Measurements from ENCODE around the gene DIS3L2.
"Not testable (repeated sequence)": the region's sequence is repeated elsewhere in the genome, so short reads cannot be mapped to it uniquely, and the experiment has no call there.

DIS3L2 gene

DNA sequence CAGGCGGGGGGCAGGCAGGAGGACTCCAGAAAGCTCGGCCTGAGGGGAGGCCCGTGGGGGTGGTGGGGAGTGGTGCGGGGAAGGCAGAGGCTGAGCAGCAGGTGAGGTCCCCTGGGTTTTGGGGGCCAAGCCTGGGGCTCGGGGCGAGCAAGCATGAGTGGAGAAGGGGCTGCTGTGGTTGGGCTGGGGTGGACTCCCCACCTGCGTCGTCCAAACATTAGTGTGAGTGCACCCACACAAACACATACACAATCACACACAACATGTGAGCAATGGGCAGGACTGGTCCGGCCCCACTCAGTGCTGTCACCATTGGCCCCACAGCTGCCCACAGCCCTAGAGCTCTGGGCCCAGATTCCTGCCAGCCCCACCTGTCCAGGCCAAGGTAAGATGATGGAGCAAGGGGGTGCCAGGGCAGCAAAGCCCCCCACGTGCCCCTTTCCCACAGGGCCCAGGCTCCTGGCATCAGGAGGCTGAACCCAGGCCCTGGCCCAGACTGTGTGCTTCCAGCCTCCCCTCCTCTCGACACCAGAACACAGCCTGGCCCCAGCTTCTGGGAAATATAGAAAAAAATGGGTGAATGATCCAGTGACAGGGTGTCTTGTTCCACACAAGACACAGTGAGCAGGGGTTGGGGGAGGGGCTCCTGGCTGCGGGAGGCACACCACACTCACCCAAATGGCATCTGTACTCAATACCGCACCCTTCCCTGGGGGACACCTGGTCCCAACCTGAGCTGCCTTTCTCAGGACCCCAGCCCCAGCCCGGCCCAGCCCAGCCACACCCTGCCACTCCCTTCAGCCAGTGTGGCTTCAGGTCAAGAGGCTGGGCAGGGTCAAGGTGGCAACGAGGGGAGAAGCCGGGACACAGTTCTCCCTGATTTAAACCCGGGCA is 416.6 kb downstream of the DIS3L2 start:
- TF ChIP-seq, protein P1, sequence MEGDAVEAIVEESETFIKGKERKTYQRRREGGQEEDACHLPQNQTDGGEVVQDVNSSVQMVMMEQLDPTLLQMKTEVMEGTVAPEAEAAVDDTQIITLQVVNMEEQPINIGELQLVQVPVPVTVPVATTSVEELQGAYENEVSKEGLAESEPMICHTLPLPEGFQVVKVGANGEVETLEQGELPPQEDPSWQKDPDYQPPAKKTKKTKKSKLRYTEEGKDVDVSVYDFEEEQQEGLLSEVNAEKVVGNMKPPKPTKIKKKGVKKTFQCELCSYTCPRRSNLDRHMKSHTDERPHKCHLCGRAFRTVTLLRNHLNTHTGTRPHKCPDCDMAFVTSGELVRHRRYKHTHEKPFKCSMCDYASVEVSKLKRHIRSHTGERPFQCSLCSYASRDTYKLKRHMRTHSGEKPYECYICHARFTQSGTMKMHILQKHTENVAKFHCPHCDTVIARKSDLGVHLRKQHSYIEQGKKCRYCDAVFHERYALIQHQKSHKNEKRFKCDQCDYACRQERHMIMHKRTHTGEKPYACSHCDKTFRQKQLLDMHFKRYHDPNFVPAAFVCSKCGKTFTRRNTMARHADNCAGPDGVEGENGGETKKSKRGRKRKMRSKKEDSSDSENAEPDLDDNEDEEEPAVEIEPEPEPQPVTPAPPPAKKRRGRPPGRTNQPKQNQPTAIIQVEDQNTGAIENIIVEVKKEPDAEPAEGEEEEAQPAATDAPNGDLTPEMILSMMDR (IDR thresholded peaks at IDR 0.05; ENCODE audit: extremely low read depth, insufficient read depth, missing control alignments), result no peak
- no peak for DNase-seq (ENCODE audit: low spot score)
- in situ Hi-C loops (cut with MboI; ENCODE audit: low pct_unique_long_range_greater_than_20kb, low sequenced_read_pairs, unreplicated experiment), result no loop called here

DNA sequence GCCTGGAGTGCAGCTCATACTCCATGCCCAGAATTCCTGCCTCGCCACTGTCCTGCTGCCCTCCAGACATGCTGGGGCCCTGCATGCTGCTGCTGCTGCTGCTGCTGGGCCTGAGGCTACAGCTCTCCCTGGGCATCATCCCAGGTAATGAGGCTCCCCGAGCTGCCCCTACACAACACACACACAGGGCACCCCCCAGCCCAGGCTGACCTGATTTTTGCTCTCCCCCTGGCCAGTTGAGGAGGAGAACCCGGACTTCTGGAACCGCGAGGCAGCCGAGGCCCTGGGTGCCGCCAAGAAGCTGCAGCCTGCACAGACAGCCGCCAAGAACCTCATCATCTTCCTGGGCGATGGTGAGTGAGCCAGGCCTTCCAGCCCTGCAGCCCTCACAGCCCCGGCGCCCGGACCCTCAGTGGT is 417.2 kb downstream of the DIS3L2 start, which contains the start of gene ALPP:
Gene ALPP, plus strand, starts transcription at position 17 of the 417 bp plus-strand sequence. Its CDS starts 52 bp downstream, at position 69.
- DNase-seq (ENCODE audit: low spot score); in situ Hi-C loops (cut with MboI; ENCODE audit: low pct_unique_long_range_greater_than_20kb, low sequenced_read_pairs, unreplicated experiment): not testable (repeated sequence)

DNA sequence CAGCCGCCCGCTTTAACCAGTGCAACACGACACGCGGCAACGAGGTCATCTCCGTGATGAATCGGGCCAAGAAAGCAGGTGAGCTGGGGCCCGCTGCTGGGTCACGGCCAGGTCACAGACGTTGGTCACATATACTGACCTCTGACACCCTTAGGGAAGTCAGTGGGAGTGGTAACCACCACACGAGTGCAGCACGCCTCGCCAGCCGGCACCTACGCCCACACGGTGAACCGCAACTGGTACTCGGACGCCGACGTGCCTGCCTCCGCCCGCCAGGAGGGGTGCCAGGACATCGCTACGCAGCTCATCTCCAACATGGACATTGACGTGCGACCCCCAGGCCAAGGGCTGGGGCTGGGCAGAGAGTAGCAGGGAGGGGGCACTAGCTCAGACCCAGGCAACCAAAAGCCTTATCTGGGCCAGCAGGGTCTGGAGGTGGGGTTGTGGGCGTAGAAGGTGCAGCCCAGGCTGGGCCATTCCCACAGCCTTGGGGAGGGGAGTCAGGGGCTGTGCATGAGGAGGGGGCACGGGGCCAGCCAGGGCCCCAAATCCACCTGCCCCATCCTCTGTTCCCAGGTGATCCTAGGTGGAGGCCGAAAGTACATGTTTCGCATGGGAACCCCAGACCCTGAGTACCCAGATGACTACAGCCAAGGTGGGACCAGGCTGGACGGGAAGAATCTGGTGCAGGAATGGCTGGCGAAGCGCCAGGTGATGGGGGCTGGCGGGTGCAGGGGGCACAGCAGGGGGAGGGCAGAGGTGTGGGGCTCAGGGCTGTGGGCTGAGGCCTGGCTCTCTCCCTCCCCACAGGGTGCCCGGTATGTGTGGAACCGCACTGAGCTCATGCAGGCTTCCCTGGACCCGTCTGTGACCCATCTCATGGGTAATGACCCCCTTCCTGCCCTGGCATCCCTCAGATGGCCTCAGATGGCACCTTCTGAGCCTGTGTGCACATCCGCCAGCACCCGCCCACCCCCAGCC is 418.4 kb downstream of the DIS3L2 start:
- in situ Hi-C loops (cut with MboI; ENCODE audit: low pct_unique_long_range_greater_than_20kb, low sequenced_read_pairs, unreplicated experiment); DNase-seq (ENCODE audit: low spot score): not testable (repeated sequence)

DNA sequence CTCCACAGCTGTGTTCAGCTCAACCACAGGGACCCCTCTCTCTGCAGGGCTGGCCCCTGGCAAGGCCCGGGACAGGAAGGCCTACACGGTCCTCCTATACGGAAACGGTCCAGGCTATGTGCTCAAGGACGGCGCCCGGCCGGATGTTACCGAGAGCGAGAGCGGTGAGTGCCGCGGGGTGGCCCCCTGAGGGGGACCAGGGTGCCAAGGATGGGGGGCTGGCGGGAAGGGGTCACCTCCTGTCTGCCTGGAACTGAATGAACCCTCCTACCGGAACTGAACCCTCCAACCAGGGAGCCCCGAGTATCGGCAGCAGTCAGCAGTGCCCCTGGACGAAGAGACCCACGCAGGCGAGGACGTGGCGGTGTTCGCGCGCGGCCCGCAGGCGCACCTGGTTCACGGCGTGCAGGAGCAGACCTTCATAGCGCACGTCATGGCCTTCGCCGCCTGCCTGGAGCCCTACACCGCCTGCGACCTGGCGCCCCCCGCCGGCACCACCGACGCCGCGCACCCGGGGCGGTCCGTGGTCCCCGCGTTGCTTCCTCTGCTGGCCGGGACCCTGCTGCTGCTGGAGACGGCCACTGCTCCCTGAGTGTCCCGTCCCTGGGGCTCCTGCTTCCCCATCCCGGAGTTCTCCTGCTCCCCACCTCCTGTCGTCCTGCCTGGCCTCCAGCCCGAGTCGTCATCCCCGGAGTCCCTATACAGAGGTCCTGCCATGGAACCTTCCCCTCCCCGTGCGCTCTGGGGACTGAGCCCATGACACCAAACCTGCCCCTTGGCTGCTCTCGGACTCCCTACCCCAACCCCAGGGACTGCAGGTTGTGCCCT is 419.9 kb downstream of the DIS3L2 start:
- DNase-seq (ENCODE audit: low spot score); in situ Hi-C loops (cut with MboI; ENCODE audit: low pct_unique_long_range_greater_than_20kb, low sequenced_read_pairs, unreplicated experiment): not testable (repeated sequence)
- TF ChIP-seq, protein P1 (IDR thresholded peaks at IDR 0.05; ENCODE audit: extremely low read depth, insufficient read depth, missing control alignments), result peak; percentile 39

DNA sequence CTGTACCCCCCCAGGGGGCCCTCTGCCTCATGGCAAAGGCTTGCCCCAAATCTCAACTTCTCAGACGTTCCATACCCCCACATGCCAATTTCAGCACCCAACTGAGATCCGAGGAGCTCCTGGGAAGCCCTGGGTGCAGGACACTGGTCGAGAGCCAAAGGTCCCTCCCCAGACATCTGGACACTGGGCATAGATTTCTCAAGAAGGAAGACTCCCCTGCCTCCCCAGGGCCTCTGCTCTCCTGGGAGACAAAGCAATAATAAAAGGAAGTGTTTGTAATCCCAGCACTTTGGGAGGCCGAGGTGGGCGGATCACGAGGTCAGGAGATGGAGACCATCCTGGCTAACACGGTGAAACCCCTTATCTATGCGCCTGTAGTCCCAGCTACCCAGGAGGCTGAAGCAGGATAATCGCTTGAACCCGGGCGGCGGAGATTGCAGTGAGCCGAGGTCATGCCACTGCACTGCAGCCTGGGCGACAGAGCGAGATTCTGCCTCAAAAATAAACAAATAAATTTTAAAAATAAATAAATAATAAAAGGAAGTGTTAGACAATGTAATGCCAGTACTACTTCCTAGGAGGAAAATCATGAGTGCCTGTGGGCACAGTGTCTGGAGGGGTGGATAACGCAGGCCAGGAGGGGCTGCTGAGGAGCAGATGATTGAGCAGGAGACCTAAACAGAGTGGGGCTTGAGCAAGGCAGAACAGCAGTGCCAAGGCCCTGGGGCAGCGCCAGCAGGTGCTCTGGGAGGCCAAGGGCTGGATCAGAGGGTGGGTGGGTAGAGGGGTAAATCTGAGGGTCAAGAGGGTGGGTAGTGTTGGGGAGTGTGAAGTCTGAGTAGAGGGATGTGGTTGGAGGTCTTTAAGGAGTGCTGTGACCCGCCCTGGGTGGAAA is 421.1 kb downstream of the DIS3L2 start:
- in situ Hi-C loops (cut with MboI; ENCODE audit: low pct_unique_long_range_greater_than_20kb, low sequenced_read_pairs, unreplicated experiment), result no loop called here
- TF ChIP-seq, protein P1 (IDR thresholded peaks at IDR 0.05; ENCODE audit: extremely low read depth, insufficient read depth, missing control alignments), result no peak
- no peak for DNase-seq (ENCODE audit: low spot score)

DNA sequence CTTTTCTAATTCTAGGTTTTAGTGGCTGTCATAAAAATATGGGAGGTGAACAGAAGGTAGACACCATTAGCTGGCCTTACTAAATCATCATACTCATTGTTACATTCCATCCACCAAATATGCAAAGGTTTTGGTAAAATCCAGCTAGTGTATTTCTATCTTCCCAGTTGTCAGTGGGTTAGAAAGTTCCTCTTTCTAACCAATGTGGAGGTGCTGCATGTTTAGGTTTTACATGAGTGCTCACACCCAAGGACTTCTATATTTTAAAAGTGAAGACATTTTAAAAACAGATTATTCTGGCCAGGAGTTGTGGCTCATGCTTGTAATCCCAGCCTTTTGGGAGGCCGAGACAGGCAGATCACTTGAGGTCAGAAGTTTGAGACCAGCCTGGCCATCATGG is 423.0 kb downstream of the DIS3L2 start:
- TF ChIP-seq, protein P1 (IDR thresholded peaks at IDR 0.05; ENCODE audit: extremely low read depth, insufficient read depth, missing control alignments), result no peak
- in situ Hi-C loops (cut with MboI; ENCODE audit: low pct_unique_long_range_greater_than_20kb, low sequenced_read_pairs, unreplicated experiment), result no loop called here
- DNase-seq (ENCODE audit: low spot score), result no peak

DNA sequence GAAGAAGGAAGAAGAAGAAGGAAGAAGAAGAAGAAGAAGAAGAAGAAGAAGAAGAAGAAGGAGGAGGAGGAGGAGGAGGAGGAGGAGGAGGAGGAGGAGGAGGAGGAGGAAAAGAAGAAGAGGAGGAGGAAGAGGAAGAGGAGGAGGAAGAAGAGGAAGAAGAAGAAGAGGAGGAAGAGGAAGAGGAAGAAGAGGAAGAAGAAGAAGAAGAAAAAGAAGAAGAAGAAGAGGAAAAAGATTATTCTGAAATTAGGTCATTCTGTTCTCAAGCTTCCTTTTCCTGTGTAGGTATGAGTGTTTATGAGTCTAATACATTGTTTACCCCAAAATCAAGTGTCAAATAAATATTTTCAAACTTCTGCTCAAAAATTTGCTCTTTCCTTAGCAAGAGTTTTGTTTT is 423.5 kb downstream of the DIS3L2 start:
- in situ Hi-C loops (cut with MboI; ENCODE audit: low pct_unique_long_range_greater_than_20kb, low sequenced_read_pairs, unreplicated experiment), result not testable (repeated sequence)

More for the DNA sequence above, 423.5 kb downstream of the DIS3L2 start:
- DNase-seq (ENCODE audit: low spot score), result not testable (repeated sequence)

Measured in GM13977 (cell line).